ENCODE measurements around the gene EXPH5. TPM values are rescaled to one million over a fixed set of nuclear protein-coding genes. Genes with fewer than 3 reads are reported as not detected.

Gene EXPH5
- total RNA-seq, 1 donor from 2014 or later = 30.8 TPM

- no peaks in the 10 kb centered on the region for H3K4me1 ChIP-seq
- ATAC-seq (no peak), DNase-seq (no peak)
- H3K27ac ChIP-seq = no peak overlapping the region
- no peaks in the 10 kb centered on the region for H3K27me3 ChIP-seq
- intact Hi-C loops (cut with DNase I) = no loop called here
- H3K36me3 ChIP-seq = no peaks in the 10 kb centered on the region
- TF ChIP-seq, protein P1, sequence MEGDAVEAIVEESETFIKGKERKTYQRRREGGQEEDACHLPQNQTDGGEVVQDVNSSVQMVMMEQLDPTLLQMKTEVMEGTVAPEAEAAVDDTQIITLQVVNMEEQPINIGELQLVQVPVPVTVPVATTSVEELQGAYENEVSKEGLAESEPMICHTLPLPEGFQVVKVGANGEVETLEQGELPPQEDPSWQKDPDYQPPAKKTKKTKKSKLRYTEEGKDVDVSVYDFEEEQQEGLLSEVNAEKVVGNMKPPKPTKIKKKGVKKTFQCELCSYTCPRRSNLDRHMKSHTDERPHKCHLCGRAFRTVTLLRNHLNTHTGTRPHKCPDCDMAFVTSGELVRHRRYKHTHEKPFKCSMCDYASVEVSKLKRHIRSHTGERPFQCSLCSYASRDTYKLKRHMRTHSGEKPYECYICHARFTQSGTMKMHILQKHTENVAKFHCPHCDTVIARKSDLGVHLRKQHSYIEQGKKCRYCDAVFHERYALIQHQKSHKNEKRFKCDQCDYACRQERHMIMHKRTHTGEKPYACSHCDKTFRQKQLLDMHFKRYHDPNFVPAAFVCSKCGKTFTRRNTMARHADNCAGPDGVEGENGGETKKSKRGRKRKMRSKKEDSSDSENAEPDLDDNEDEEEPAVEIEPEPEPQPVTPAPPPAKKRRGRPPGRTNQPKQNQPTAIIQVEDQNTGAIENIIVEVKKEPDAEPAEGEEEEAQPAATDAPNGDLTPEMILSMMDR (IDR thresholded peaks at IDR 0.05) = no peak
- H3K4me3 ChIP-seq = no peak overlapping the region
- no peaks in the 10 kb centered on the region for H3K9me3 ChIP-seq
These were observed 7.6 kb upstream of the EXPH5 start for GRCh38 chr11:108601150-108601549.

DNA sequence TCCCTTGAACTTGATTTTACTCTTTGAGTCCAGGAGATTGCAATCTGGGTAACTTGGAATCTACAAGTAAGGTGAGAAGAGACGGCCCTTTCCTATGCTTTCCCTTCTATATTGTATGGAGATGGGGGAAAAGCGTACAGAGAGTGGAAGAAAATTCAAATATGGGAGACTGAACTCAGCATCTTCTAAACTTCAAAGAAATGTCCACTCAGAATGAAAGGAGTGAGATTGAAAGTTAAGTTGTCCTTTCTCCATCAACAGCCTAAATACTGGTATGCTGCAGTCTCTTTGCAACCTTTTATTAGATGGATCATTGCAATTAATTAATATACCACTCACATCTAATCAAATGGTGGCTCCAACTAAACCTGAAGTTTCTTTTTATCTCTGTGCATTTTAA lies 6.4 kb upstream of the EXPH5 start:
- ATAC-seq (no peak), DNase-seq (no peak)
- H3K27ac ChIP-seq = no peak overlapping the region
- H3K4me1 ChIP-seq = no peaks in the 10 kb centered on the region
- H3K4me3 ChIP-seq = no peak overlapping the region
- H3K9me3 ChIP-seq = no peaks in the 10 kb centered on the region
- no peaks in the 10 kb centered on the region for H3K36me3 ChIP-seq
- peaks cover 9% of the 10 kb centered on the region for H3K27me3 ChIP-seq
- intact Hi-C loops (cut with DNase I) = no loop called here
- TF ChIP-seq, protein P1 (IDR thresholded peaks at IDR 0.05) = no peak

GRCh38 chr11:108597736-108598355 lies 4.3 kb upstream of the EXPH5 start:
- TF ChIP-seq, protein P1 (IDR thresholded peaks at IDR 0.05) = no peak
- intact Hi-C loops (cut with DNase I) = no loop called here

GRCh38 chr11:108596701-108597100 lies 3.1 kb upstream of the EXPH5 start:
- intact Hi-C loops (cut with DNase I) = no loop called here
- TF ChIP-seq, protein P1 (IDR thresholded peaks at IDR 0.05) = no peak

More at GRCh38 chr11:108597736-108598355, 4.3 kb upstream of the EXPH5 start:
- H3K4me3 ChIP-seq = no peak overlapping the region
- H3K36me3 ChIP-seq = no peaks in the 10 kb centered on the region
- ATAC-seq = no peak
- no peak for DNase-seq
- peaks cover 9% of the 10 kb centered on the region for H3K27me3 ChIP-seq
- peaks cover 1% of the 10 kb centered on the region for H3K4me1 ChIP-seq
- no peaks in the 10 kb centered on the region for H3K9me3 ChIP-seq
- no peak overlapping the region for H3K27ac ChIP-seq

DNA sequence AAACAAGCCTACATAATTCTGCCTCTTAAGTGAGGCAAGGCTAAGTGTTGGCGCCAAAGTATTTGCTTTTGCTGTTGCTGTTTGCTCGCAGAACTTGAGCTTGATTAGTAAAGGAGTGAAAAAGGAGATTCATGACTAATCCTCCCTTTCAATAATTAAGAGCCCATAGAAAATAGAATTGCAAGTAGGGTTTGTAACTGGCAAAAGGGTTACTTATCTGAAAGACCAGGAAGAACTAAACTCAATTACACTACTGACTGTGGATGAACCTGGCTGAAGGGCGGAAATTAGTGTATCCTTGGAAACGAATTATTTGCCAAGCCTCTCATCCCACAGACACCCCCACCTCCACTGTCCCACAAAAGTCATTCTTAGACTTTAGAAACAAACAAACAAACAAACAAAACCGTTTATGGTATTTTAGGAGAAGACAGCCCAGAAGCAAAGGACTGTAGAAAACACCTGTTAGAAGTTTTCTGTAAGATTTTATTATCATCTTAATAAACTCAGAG lies 411 bp upstream of the EXPH5 start:
- no peak for DNase-seq
- Histone ChIP-seq H3K27ac (peak overlapping the region; percentile 20), H3K4me1 (peaks cover 7% of the 10 kb centered on the region), H3K36me3 (no peaks in the 10 kb centered on the region), H3K27me3 (peaks cover 15% of the 10 kb centered on the region), H3K9me3 (no peaks in the 10 kb centered on the region), H3K4me3 (peak overlapping the region; percentile 80)
- TF ChIP-seq, protein P1 (IDR thresholded peaks at IDR 0.05) = no peak
- intact Hi-C loops (cut with DNase I) = no loop called here
- ATAC-seq = no peak

More at GRCh38 chr11:108596701-108597100, 3.1 kb upstream of the EXPH5 start:
- Histone ChIP-seq H3K4me3 (no peak overlapping the region), H3K27me3 (peaks cover 15% of the 10 kb centered on the region), H3K36me3 (no peaks in the 10 kb centered on the region), H3K9me3 (no peaks in the 10 kb centered on the region), H3K27ac (no peak overlapping the region), H3K4me1 (peaks cover 7% of the 10 kb centered on the region)
- ATAC-seq = no peak
- DNase-seq = no peak

Measured in upper lobe of right lung (tissue), 1 donor.